ENCODE measurements around the gene ZFYVE28. TPM values are rescaled to one million over a fixed set of nuclear protein-coding genes. Genes with fewer than 3 reads are reported as not detected.
"Not testable (repeated sequence)": the region's sequence is repeated elsewhere in the genome, so short reads cannot be mapped to it uniquely, and the experiment has no call there.

The ZFYVE28 gene
- total RNA-seq, 1 donor = 8.9 TPM

DNA sequence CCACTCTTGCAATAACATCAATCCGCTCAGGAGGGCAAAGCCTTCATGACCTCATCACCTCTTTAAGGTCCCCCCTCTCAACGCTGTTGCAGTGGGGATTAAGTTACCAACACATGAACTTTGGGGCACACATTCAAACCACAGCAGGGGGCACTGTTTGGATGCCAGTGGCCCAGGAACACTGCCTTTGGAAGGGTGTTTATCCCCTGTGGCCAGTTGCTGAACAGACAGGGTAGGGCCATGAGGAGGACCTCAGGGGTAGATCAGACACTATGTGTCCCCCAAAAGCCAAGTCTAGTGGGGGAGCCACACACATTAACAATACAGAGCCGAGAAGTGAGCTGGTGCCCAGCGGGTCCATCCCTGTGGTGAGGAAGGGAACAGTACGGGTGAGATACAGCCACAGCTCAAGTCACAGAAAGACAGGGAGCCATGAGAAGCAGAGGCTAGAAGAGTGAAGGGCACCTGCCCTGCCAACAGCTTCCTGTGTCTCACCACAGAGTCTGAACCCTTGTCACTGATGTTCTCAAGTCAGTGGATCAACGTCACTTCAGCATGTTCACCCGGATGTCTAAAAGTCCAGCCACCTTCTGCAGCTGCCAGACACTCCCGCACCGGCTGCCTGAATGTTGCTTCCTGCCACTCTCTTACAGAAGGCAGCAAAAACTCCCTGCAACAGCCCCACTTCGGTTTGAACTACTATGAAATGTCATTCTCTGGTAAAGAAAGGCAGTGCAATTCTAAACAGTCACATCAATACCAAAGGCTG lies 136.7 kb downstream of the ZFYVE28 start:
- H3K27me3 ChIP-seq (ENCODE audit: insufficient read depth, low read length) = no peaks in the 10 kb centered on the region
- H3K4me1 ChIP-seq (ENCODE audit: insufficient read depth, low read length) = peaks cover 22% of the 10 kb centered on the region
- H3K4me3 ChIP-seq (ENCODE audit: low read length) = no peak overlapping the region
- no peaks in the 10 kb centered on the region for H3K9me3 ChIP-seq (ENCODE audit: low read depth, low read length)

DNA sequence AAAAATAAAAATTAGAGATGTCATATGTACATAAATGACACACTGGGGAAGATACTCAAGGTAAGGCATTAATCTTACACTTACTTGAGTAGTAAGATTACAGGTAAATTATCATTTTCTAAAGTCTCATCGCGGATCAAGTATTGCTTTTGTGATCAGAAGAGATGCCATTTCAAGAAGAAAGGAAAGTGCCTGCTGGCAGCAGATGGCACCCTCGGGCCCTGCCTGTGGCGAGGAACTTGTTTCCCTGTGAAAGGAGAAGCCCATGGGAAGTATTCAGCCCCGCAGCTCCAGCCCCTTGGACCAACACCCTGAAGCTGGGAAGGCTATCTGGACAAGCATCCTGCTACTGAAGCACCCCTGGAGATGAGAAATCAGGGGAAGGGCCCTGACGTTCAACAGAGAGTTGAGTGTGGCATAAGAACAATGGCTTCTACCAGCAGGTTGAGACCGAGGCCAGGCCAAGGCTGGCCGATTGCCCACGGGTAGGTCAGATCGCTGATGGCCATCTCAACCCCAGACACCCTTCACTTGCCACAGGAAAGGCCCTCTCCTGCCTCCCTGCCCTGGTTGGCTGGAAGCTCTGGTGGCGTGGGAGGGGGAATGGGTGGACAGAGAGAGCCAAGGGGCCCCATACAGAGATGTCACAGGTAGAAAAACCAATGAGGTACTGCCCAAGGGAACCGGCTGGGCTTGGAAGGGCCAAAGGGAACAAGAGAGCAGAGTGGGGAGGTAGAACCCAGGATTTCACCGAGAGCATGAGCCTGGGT lies 137.7 kb downstream of the ZFYVE28 start:
- no peaks in the 10 kb centered on the region for H3K27me3 ChIP-seq (ENCODE audit: insufficient read depth, low read length)
- no peak overlapping the region for H3K4me3 ChIP-seq (ENCODE audit: low read length)
- H3K4me1 ChIP-seq (ENCODE audit: insufficient read depth, low read length) = peaks cover 22% of the 10 kb centered on the region
- H3K9me3 ChIP-seq (ENCODE audit: low read depth, low read length) = no peaks in the 10 kb centered on the region

DNA sequence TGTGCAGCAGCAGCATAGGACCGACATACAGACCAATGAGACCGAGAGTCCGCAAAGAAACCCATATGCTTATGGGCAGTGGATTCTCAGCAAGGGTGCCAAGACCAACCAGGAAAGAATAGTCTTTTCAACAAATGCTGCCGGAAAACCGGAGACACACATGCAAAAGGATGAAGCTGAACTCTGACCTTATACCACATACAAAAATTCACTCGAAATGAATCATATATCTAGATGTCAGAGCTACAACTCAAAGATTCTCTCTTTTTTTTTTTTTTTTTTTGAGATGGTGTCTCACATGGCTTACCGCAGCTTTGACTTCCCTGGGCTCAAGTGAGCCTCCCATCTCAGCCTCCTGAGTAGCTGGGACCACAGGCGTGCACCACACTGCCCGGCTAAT lies 140.5 kb downstream of the ZFYVE28 start:
- Histone ChIP-seq H3K9me3 (ENCODE audit: low read depth, low read length) (no peaks in the 10 kb centered on the region), H3K4me1 (ENCODE audit: insufficient read depth, low read length) (peaks cover 22% of the 10 kb centered on the region), H3K4me3 (ENCODE audit: low read length) (no peak overlapping the region), H3K27me3 (ENCODE audit: insufficient read depth, low read length) (no peaks in the 10 kb centered on the region)

DNA sequence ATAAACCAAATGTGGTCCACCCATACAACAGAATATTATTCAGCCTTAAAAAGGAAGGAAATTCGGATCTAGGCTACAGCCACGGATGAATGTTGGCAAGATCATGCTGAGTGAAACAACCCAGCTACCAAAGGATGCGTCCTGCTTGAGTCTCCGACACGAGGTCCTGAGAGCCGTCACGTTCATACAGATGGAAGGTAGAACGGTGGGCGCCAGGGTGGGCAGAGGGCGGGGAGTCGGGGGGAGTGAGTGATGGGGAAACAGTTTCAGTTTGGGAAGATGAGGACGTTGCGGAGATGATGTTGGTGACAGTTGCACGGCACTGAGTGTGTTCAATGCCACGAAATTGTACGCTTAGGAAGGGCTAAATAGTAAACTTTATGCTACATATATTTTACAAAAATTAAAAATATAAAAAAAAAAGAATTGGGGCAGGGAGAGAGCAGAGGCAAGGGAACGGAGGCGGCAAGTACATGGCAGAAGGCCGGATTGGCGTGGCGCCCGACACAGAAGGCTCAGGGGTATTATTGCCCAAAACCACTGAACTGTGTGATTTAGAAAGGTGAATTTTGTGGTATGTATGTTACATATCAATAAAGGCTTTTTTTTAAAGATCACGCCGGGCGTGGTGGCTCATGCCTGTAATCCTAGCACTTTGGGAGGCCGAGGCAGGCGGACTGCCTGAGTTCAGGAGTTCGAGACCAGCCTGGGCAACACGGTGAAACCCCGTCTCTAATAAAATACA lies 141.7 kb downstream of the ZFYVE28 start:
- Histone ChIP-seq H3K4me1 (ENCODE audit: insufficient read depth, low read length) (peaks cover 12% of the 10 kb centered on the region), H3K9me3 (ENCODE audit: low read depth, low read length) (no peaks in the 10 kb centered on the region), H3K4me3 (ENCODE audit: low read length) (no peak overlapping the region), H3K27me3 (ENCODE audit: insufficient read depth, low read length) (no peaks in the 10 kb centered on the region)

DNA sequence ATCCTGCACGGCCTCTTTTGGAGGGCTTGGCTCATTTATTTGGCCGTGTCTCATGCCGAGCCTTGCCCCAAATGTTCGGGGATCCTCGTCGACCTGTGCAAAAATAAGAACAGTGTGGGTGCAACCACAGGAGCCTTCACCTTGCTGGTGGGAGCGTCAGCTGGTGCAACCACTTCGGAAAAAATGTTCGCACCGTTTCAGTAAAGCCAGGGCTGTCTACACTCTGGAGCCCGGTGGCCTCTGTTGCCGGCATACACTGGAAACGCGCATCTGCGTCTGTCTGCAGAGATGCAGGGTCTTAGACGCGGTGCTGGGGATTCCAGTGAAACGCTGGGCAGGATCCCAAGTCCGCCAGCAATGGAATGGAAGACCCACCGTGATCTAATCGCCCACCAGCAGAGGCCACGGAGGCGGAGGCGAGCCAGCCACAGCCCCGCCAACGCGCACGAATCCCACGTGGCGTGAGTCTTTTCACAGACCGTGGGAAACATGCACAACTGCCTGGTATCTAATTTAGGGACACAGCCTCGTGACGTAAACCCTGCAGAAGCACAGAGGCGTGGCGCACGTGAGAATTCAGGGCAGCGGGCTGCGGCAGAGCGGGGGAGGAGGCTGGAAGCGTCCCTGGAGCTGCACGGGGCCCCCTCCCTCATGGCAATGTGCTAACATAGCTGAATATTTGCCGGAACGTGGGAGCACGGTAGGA lies 142.7 kb downstream of the ZFYVE28 start:
- peaks cover 2% of the 10 kb centered on the region for H3K4me1 ChIP-seq (ENCODE audit: insufficient read depth, low read length)
- H3K27me3 ChIP-seq (ENCODE audit: insufficient read depth, low read length) = no peaks in the 10 kb centered on the region
- no peak overlapping the region for H3K4me3 ChIP-seq (ENCODE audit: low read length)
- no peaks in the 10 kb centered on the region for H3K9me3 ChIP-seq (ENCODE audit: low read depth, low read length)

DNA sequence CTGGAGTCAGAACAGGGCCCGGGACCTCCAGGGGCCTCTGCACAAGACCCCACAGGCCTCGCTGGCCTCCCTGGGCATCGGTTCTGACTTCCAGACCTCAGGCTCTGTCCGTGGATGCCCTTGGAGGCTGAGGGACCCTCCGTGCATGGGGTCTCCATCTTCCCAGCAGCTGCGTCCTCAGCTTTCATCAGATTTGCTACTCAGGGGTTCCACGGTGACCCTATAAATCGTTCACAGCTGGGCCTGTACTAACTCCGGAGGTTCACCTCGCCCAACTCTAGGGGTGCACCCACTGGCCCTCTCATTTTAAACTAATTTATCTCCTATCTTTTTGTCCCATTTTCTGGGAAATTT lies 143.4 kb downstream of the ZFYVE28 start:
- not testable (repeated sequence) for H3K4me1 ChIP-seq (ENCODE audit: insufficient read depth, low read length); H3K4me3 ChIP-seq (ENCODE audit: low read length); H3K9me3 ChIP-seq (ENCODE audit: low read depth, low read length); H3K27me3 ChIP-seq (ENCODE audit: insufficient read depth, low read length)

DNA sequence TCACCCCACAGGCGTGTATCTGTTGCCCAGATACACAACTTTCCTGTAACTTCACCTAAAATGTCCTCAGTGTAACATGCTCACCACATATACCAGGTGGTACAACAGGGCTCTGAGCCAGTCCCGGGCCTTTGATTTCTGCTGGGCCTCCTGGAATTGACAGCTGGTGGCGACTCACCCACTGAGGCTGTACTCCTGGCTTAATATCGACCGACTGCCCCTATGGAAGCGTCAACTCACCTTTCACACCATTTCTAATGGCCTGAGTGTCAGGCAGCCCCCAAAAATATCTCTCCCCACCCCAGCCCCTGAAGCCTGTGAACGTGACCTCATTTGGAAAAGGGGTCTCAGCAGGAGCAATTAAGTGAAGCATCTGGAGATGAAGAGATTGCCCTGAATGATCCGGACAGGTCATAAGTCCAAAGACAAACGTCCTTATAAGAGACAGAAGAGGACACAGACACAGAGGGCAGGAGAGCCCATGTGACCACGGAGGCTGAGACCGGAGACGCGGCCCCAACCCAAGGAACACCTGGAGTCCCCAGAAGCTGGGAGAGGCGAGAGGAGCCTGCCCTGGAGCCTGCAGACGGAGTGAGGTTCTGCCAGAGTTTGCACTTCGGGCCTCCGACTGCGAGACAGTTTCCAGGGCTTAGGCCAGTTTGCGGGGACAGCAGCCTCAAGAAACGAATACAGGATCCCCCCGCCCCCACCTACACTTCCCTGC lies 144.0 kb downstream of the ZFYVE28 start:
- no peaks in the 10 kb centered on the region for H3K9me3 ChIP-seq (ENCODE audit: low read depth, low read length)
- H3K4me1 ChIP-seq (ENCODE audit: insufficient read depth, low read length) = no peaks in the 10 kb centered on the region
- no peak overlapping the region for H3K4me3 ChIP-seq (ENCODE audit: low read length)
- no peaks in the 10 kb centered on the region for H3K27me3 ChIP-seq (ENCODE audit: insufficient read depth, low read length)

DNA sequence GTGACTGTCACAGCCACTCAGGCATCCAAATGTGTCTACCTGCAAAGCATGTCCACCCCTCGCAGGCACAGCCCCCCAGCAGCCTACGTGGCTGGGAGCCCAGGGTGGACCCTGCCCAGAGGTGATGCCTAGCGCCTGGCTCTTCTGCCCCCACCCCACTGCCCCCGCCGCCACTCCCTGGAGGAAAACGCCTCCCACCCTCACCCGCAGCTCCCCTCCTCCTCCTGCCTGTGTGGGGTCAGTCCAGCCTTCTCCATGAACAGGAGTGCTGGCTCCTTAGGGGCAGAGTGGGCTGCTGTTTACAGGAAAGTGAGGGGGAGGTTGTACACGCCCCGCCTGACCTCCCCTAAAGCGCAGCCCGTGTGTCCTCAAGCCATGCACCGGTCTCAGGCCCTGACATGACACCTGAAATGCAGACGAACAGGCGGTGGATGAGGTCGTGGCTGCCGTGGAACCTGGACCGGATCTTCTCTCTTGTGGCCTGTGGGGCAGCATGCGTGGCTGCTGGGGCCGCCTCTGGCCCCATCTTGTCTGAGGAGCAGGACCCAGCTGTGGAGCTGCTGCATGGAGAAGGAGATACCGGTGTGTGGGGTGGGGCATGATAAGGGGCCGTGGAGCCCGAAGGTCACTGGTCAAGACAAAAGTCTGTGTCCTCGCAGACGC lies 144.7 kb downstream of the ZFYVE28 start:
- Histone ChIP-seq H3K4me1 (ENCODE audit: insufficient read depth, low read length) (no peaks in the 10 kb centered on the region), H3K27me3 (ENCODE audit: insufficient read depth, low read length) (no peaks in the 10 kb centered on the region), H3K4me3 (ENCODE audit: low read length) (no peak overlapping the region), H3K9me3 (ENCODE audit: low read depth, low read length) (no peaks in the 10 kb centered on the region)

DNA sequence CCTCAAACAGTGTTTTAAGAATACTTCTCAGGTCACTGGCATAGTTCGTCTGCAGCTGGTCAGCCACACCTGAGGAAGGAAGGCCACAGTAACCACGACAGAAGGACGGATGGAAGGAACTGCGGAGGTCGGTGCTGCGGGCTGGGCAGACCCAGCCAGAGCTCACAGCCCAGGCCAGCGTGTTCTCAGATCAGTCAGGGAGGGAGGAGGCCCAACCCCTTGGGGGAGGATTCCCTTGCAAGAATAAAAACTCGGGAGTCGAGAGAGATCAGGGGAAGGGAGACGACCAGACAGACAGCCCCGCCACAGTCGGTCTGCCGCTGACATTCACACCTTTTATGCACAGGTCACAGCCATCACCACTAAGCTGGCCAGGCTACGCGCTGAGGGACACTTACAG lies 145.2 kb downstream of the ZFYVE28 start:
- Histone ChIP-seq H3K4me1 (ENCODE audit: insufficient read depth, low read length) (no peaks in the 10 kb centered on the region), H3K27me3 (ENCODE audit: insufficient read depth, low read length) (no peaks in the 10 kb centered on the region), H3K4me3 (ENCODE audit: low read length) (no peak overlapping the region), H3K9me3 (ENCODE audit: low read depth, low read length) (no peaks in the 10 kb centered on the region)

DNA sequence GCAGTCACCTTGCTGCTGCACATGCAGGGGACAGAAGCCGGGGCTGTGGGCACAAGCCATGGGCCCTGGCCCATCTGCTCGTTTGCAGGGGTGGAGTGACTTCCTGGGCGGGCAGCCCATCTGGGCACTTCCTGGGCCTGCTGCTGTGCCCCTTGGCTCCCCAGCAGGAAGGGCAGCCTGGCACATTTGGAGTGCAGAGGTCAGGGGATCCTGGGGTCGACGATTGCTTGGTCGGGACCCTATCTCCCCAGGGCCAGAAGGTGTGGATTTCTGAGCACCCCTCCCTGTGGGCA lies 145.7 kb downstream of the ZFYVE28 start:
- Histone ChIP-seq H3K27me3 (ENCODE audit: insufficient read depth, low read length) (no peaks in the 10 kb centered on the region), H3K4me1 (ENCODE audit: insufficient read depth, low read length) (no peaks in the 10 kb centered on the region), H3K9me3 (ENCODE audit: low read depth, low read length) (no peaks in the 10 kb centered on the region)

DNA sequence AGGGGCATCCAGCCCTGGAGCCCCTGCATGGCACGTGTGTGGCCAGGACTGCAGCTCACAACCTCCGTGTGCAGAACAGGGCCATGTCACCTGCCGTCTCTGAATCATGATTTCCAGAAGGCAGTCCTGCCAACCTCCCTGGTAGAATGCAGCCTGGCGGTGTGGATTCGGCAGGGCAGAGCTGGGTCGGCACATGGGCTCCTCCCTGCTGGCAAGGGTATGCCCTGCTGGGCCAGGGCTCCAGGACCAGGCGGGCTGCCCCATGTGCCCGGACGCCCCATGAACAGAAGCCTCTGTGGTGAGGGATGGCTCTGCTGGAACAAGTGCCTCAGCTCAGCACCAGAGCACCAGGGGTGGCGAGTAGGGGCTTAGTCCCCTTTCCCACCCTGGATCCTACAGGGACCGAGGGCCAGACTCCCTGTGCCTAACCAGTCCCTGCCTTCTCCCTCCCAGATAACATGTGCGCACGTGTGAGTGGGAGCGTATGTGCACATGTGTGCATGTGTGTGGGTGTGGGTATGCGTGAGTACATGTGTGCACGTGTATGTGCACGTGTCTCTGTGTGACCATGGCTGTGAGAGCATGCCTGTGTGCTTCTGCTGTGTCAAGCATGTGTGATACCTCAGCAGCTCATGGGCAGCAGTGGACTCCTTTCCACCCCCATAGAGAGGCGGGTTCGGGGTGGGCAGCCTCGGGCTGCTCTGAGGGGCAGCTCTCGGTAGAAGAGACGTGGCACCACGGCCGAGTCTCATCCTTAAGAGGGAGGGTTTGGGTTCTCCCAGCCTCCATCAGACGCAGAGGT lies 146.2 kb downstream of the ZFYVE28 start:
- H3K9me3 ChIP-seq (ENCODE audit: low read depth, low read length) = no peaks in the 10 kb centered on the region
- no peaks in the 10 kb centered on the region for H3K27me3 ChIP-seq (ENCODE audit: insufficient read depth, low read length)
- no peak overlapping the region for H3K4me3 ChIP-seq (ENCODE audit: low read length)
- no peaks in the 10 kb centered on the region for H3K4me1 ChIP-seq (ENCODE audit: insufficient read depth, low read length)

More for the DNA sequence above, 145.7 kb downstream of the ZFYVE28 start:
- no peak overlapping the region for H3K4me3 ChIP-seq (ENCODE audit: low read length)

DNA sequence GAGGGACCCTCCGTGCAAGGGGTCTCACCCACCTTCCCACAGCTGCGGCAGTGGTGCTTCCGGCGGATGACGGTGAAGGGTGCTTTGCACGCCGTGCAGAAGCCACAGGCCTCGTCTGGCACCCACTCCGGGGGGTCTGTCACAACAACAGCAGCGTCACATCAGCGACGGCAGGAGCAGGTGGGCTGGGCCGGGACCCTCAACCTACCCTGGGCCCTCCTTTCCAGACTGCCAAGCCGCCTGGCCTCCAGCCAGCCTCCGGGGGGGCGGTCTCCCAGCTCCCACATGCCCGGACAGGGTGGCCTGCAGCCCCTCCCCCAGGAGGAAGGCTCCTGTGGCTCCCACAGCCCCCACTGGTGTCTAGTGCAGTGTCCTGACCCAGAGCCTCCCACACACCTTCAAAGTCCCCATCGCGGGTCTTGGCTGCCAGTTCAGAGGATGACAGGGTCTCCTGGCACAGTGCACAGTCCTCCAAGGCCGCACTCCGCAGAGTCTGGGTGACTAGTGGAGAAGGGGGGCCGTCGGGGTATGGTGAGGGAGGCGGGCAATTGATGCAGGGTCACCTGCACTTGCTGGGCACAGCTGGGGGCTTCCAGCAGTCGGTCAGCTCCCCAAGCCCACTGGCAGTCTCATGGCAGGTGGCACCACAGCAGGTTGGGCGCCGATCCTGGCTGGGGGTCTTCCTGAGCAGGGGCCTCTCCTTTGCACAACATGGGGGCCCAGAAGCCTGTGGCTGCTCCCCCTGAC lies 147.0 kb downstream of the ZFYVE28 start:
- no peaks in the 10 kb centered on the region for H3K9me3 ChIP-seq (ENCODE audit: low read depth, low read length)
- H3K4me1 ChIP-seq (ENCODE audit: insufficient read depth, low read length) = no peaks in the 10 kb centered on the region
- no peaks in the 10 kb centered on the region for H3K27me3 ChIP-seq (ENCODE audit: insufficient read depth, low read length)
- no peak overlapping the region for H3K4me3 ChIP-seq (ENCODE audit: low read length)

All from mononuclear cell (primary cell).